Osteoblast (primary cell): ENCODE results near the gene COQ9. TPM values are rescaled to one million over a fixed set of nuclear protein-coding genes. Genes with fewer than 3 reads are reported as not detected.

Source experiments
- DNase-seq: peaks from one replicate; pipeline ENCODE4 v3.0.0; 2011; ENCODE audit warnings: low spot score, mixed read lengths; ENCODE audit not compliant: insufficient read length; ENCODE audit errors: missing footprints
- H2AFZ ChIP-seq: 2 replicates; pipeline ENCODE4 v1.6.0; 2011; ENCODE audit warnings: mild to moderate bottlenecking, low read length
- H3K27ac ChIP-seq: 2 replicates; pipeline ENCODE4 v1.5.1; 2011; ENCODE audit warnings: mild to moderate bottlenecking, low read depth, low read length, moderate library complexity
- H3K27me3 ChIP-seq: 2 replicates; pipeline ENCODE4 v1.6.0; 2012; ENCODE audit warnings: mild to moderate bottlenecking, control low read depth, inconsistent platforms, low read length, moderate library complexity; ENCODE audit not compliant: insufficient read depth
- H3K36me3 ChIP-seq: 2 replicates; pipeline ENCODE4 v1.5.1; 2011; ENCODE audit warnings: mild to moderate bottlenecking, low read length, control low read depth, moderate library complexity; ENCODE audit not compliant: insufficient read depth
- H3K4me1 ChIP-seq: 2 replicates; pipeline ENCODE4 v1.5.1; 2011; ENCODE audit warnings: mild to moderate bottlenecking, low read length, control low read depth, moderate library complexity; ENCODE audit not compliant: insufficient read depth
- H3K4me2 ChIP-seq: 2 replicates; pipeline ENCODE4 v1.6.0; 2011; ENCODE audit warnings: mild to moderate bottlenecking, low read length; ENCODE audit not compliant: insufficient read depth
- H3K4me3 ChIP-seq: fragments of 200-600 bp; sonication (generic); 3 replicates; pipeline ENCODE4 v1.5.1; 2012; ENCODE audit warnings: mild to moderate bottlenecking, low read length, inconsistent platforms; ENCODE audit not compliant: insufficient read depth
- H3K79me2 ChIP-seq: 2 replicates; pipeline ENCODE4 v1.6.0; 2012; ENCODE audit warnings: mild to moderate bottlenecking, low read length, control low read depth, inconsistent platforms; ENCODE audit not compliant: insufficient read depth
- H3K9me3 ChIP-seq: 2 replicates; pipeline ENCODE4 v1.5.1; 2011; ENCODE audit warnings: low read depth, low read length, control low read depth
- H4K20me1 ChIP-seq: 2 replicates; pipeline ENCODE4 v1.6.0; 2012; ENCODE audit warnings: mild to moderate bottlenecking, low read length, control low read depth; ENCODE audit not compliant: insufficient read depth
- CTCF ChIP-seq: IDR thresholded peaks from 2 replicates; pipeline ENCODE4 v1.5.1; 2011; ENCODE audit warnings: mild to moderate bottlenecking, low read depth, low read length, moderate library complexity; ENCODE audit errors: extremely low read depth
- total RNA-seq: library from RNA; depleted of rRNA; stranded (reverse); fragments of >200 nt; gene quantifications from 2 replicates; pipeline ENCODE4 v1.2.3, GENCODE V29; 2012

COQ9 gene
- total RNA-seq, 1 donor = 39.8 TPM

GRCh38 chr16:57483725-57484514, 36.6 kb downstream of the COQ9 start:
- Histone ChIP-seq H3K36me3 (no peaks in the 10 kb centered on the region), H3K4me2 (no peak overlapping the region), H3K27ac (no peak overlapping the region), H3K79me2 (peaks cover 6% of the 10 kb centered on the region), H3K4me3 (no peak overlapping the region), H3K27me3 (no peaks in the 10 kb centered on the region), H3K9me3 (no peaks in the 10 kb centered on the region), H2AFZ (no peak overlapping the region), H4K20me1 (no peaks in the 10 kb centered on the region), H3K4me1 (peaks cover 30% of the 10 kb centered on the region)
- DNase-seq = peak; percentile 75
- TF ChIP-seq CTCF = no peak

GRCh38 chr16:57484515-57485005, 37.3 kb downstream of the COQ9 start:
- Histone ChIP-seq H3K79me2 (no peaks in the 10 kb centered on the region), H3K9me3 (no peaks in the 10 kb centered on the region), H3K4me2 (no peak overlapping the region), H3K4me3 (no peak overlapping the region), H3K4me1 (peaks cover 24% of the 10 kb centered on the region), H4K20me1 (no peaks in the 10 kb centered on the region), H3K27me3 (no peaks in the 10 kb centered on the region), H3K27ac (no peak overlapping the region), H3K36me3 (no peaks in the 10 kb centered on the region), H2AFZ (no peak overlapping the region)
- TF ChIP-seq CTCF = no peak
- peak; percentile 81 for DNase-seq

GRCh38 chr16:57485091-57485915, 38.0 kb downstream of the COQ9 start:
- H3K27me3 ChIP-seq = peaks cover 2% of the 10 kb centered on the region
- peak overlapping the region; percentile 89 for H3K4me2 ChIP-seq
- no peaks in the 10 kb centered on the region for H3K36me3 ChIP-seq
- H2AFZ ChIP-seq = peak overlapping the region; percentile 80
- no peak overlapping the region for H3K27ac ChIP-seq
- H4K20me1 ChIP-seq = no peaks in the 10 kb centered on the region
- no peaks in the 10 kb centered on the region for H3K9me3 ChIP-seq
- peak; percentile 90 for DNase-seq
- peaks cover 17% of the 10 kb centered on the region for H3K4me1 ChIP-seq
- no peaks in the 10 kb centered on the region for H3K79me2 ChIP-seq
- no peak for TF ChIP-seq CTCF
- H3K4me3 ChIP-seq = peak overlapping the region; percentile 86
